Tibial nerve (tissue), 4 donors: ENCODE measurements around the gene PNPLA7.

Experiments
- EP300 ChIP-seq, 2 donors: sonication (generic); formaldehyde crosslinking; IDR thresholded peaks; one replicate each; pipeline ENCODE4 v1.6.1; 2017; ENCODE audit warnings: antibody characterized with exemption in 2 of 2, mild to moderate bottlenecking in 1 of 2
- POLR2A ChIP-seq, 2 donors: fragments of 450-650 bp; IDR thresholded peaks; one replicate each; pipeline ENCODE4 v1.6.1; 2017; ENCODE audit warnings: antibody characterized with exemption in 2 of 2, mild to moderate bottlenecking in 2 of 2, moderate library complexity in 2 of 2
- TF ChIP-seq, protein P1 (sequence below), 5 experiments: fragments of 200-600 bp in 3 of 5; fragments of 450-650 bp in 2 of 5; sonication (generic) in 3 of 5; IDR thresholded peaks; one replicate each; pipeline ENCODE4 v1.5.1; 2016 to 2019; ENCODE audit warnings: antibody characterized with exemption in 5 of 5, mild to moderate bottlenecking in 3 of 5, moderate library complexity in 2 of 5

DNA sequence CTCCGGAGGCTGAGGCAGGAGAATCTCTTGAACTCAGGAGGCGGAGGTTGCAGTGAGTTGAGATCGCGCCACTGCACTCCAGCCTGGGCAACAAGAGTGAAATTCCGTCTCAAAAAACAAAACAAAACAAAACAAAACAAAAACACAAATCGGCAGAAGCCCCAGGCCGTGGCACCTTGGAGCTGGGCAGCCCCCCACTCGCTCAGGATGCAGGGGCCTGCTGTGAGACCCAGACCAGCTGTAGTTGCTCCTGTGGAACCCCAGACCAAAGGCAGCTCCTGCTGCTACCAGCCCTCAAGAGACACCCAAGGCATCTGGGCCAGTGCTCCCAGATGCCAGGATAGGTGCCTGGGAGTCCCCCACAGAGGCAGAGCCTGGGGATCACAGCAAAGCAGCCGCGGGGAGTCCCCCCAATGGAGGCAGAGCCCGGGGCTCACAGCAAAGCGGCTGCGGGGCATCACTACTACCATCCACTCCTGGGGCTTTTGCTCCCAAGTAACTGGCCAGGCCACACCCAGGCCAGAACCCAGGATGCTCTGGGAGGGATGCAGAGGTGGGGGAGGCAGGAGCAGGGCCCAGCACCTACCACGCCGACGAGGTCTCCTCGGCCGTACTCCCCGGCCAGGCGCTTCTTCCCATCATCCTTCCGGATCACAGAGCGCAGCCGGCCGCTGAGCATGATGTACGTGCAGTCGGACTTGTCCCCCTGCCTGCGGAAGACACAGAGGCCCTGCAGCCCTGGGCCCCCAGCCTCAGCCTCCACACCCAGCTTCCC, 53.4 kb downstream of the PNPLA7 start:
- TF ChIP-seq POLR2A (IDR thresholded peaks at IDR 0.05) (no peak), EP300 (IDR thresholded peaks at IDR 0.05) (no peak)
- TF ChIP-seq, protein P1, sequence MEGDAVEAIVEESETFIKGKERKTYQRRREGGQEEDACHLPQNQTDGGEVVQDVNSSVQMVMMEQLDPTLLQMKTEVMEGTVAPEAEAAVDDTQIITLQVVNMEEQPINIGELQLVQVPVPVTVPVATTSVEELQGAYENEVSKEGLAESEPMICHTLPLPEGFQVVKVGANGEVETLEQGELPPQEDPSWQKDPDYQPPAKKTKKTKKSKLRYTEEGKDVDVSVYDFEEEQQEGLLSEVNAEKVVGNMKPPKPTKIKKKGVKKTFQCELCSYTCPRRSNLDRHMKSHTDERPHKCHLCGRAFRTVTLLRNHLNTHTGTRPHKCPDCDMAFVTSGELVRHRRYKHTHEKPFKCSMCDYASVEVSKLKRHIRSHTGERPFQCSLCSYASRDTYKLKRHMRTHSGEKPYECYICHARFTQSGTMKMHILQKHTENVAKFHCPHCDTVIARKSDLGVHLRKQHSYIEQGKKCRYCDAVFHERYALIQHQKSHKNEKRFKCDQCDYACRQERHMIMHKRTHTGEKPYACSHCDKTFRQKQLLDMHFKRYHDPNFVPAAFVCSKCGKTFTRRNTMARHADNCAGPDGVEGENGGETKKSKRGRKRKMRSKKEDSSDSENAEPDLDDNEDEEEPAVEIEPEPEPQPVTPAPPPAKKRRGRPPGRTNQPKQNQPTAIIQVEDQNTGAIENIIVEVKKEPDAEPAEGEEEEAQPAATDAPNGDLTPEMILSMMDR (IDR thresholded peaks at IDR 0.05) = no peak
